H1 (cell line): ENCODE data around the gene FUT4. TPM values are rescaled to one million over a fixed set of nuclear protein-coding genes. Genes with fewer than 3 reads are reported as not detected.

Experiments used
- CTCF ChIA-PET: fragments of 300-600 bp; sonication (Branson Sonifier 250); formaldehyde crosslinking; loops from one replicate; lab custom pipeline; 2021; ENCODE audit not compliant: partially characterized antibody; lab: Charles Lee
- POLR2A ChIA-PET: fragments of 300-600 bp; sonication (Branson Sonifier 250); formaldehyde crosslinking; loops from one replicate; lab custom pipeline; 2021; ENCODE audit warnings: inconsistent platforms; ENCODE audit not compliant: partially characterized antibody; lab: Charles Lee
- DNase-seq, 2 experiments: peaks; one replicate each; pipeline versions ENCODE4 v3.0.0 to v3.0.0-alpha.2; 2010 to 2022; ENCODE audit warnings: low spot score in 2 of 2, low read depth in 1 of 2, mixed read lengths in 1 of 2
- FAIRE-seq: peaks from 2 replicates; lab custom pipeline; 2011; peaks lifted over from hg19 to GRCh38; lab: Jason Lieb, UNC
- H2AFZ ChIP-seq: 2 replicates; pipeline ENCODE4 v1.8.1; 2012; ENCODE audit warnings: low read length, inconsistent platforms
- H2AK5ac ChIP-seq: 2 replicates; pipeline ENCODE4 v1.6.1; 2013; ENCODE audit warnings: low read depth, low read length
- H2BK120ac ChIP-seq: replicated peaks from 2 replicates; pipeline ENCODE3; 2013; ENCODE audit warnings: low read depth, low read length, inconsistent platforms
- H2BK12ac ChIP-seq: 2 replicates; pipeline ENCODE4 v1.6.1; 2013; ENCODE audit warnings: low read depth, low read length
- H2BK15ac ChIP-seq: 2 replicates; pipeline ENCODE4 v1.6.1; 2013; ENCODE audit warnings: low read length
- H2BK20ac ChIP-seq: 2 replicates; pipeline ENCODE4 v1.6.1; 2013; ENCODE audit warnings: low read length
- H2BK5ac ChIP-seq: 2 replicates; pipeline ENCODE4 v1.6.1; 2013; ENCODE audit warnings: low read depth, low read length
- H3K14ac ChIP-seq: 2 replicates; pipeline ENCODE4 v1.6.1; 2013; ENCODE audit warnings: inconsistent platforms; ENCODE audit not compliant: insufficient read length
- H3K18ac ChIP-seq: 2 replicates; pipeline ENCODE4 v1.6.1; 2013; ENCODE audit warnings: low read length; ENCODE audit errors: extremely low read depth
- H3K23ac ChIP-seq: 2 replicates; pipeline ENCODE4 v1.6.1; 2013; ENCODE audit warnings: inconsistent platforms; ENCODE audit not compliant: insufficient read length
- H3K23me2 ChIP-seq: 2 replicates; pipeline ENCODE4 v1.6.1; 2013; ENCODE audit warnings: low read depth, low read length
- H3K27ac ChIP-seq: 2 replicates; pipeline ENCODE4 v1.6.1; 2011; ENCODE audit warnings: low read depth, low read length, inconsistent platforms
- H3K27me3 ChIP-seq, 4 experiments: replicated peaks in 1 of 4; 1 replicate in 1 of 4; 2 replicates in 3 of 4; pipeline versions ENCODE4 v1.6.1 to v1.8.1; 2011 to 2013; ENCODE audit warnings: low read length in 3 of 4, mild to moderate bottlenecking in 3 of 4, inconsistent platforms in 2 of 4, mixed read lengths in 2 of 4, moderate library complexity in 1 of 4; ENCODE audit not compliant: control insufficient read depth in 3 of 4, insufficient read depth in 3 of 4; ENCODE audit errors: extremely low read depth in 1 of 4
- H3K36me3 ChIP-seq, 4 experiments: 2 replicates each; pipeline versions ENCODE4 v1.6.1 to v1.8.1; 2011 to 2013; ENCODE audit warnings: mild to moderate bottlenecking in 4 of 4, low read length in 3 of 4, moderate library complexity in 2 of 4, control low read depth in 1 of 4, inconsistent platforms in 1 of 4; ENCODE audit not compliant: insufficient read depth in 4 of 4, control insufficient read depth in 2 of 4
- H3K4ac ChIP-seq: replicated peaks from 2 replicates; pipeline ENCODE3; 2013; ENCODE audit warnings: low read length, low read depth, mixed read lengths, inconsistent platforms; ENCODE audit not compliant: insufficient read length
- H3K4me1 ChIP-seq, 4 experiments: replicated peaks in 1 of 4; 1 replicate in 1 of 4; 2 replicates in 3 of 4; pipeline versions ENCODE4 v1.6.1 to v1.8.1; 2011 to 2013; ENCODE audit warnings: low read length in 3 of 4, inconsistent platforms in 2 of 4, mixed read lengths in 1 of 4; ENCODE audit not compliant: insufficient read depth in 4 of 4, control insufficient read depth in 3 of 4
- H3K4me2 ChIP-seq, 2 experiments: 2 replicates each; pipeline versions ENCODE4 v1.6.1 to v1.8.1; 2011 to 2013; ENCODE audit warnings: low read depth in 2 of 2, low read length in 2 of 2, control low read depth in 1 of 2, inconsistent platforms in 1 of 2, mild to moderate bottlenecking in 1 of 2; ENCODE audit not compliant: insufficient read depth in 1 of 2
- H3K4me3 ChIP-seq, 4 experiments: fragments of 200-600, 300-600 bp in 1 of 4; sonication (generic), shearing (Covaris generic), sonication (Bioruptor Twin) in 1 of 4; 2 replicates each; pipeline versions ENCODE4 v1.5.1 to v1.8.1; 2011 to 2016; ENCODE audit warnings: low read length in 4 of 4, low read depth in 3 of 4, control low read depth in 2 of 4, inconsistent platforms in 2 of 4, mild to moderate bottlenecking in 2 of 4, mixed read lengths in 1 of 4, moderate library complexity in 1 of 4; ENCODE audit not compliant: insufficient read depth in 2 of 4; ENCODE audit errors: extremely low read depth in 1 of 4
- H3K56ac ChIP-seq: replicated peaks from 2 replicates; pipeline ENCODE3; 2013; ENCODE audit warnings: low read depth, mild to moderate bottlenecking, mixed read lengths, low read length, inconsistent platforms; ENCODE audit not compliant: insufficient read length
- H3K79me1 ChIP-seq: 2 replicates; pipeline ENCODE4 v1.6.1; 2013; ENCODE audit warnings: low read depth, low read length, control low read depth
- H3K79me2 ChIP-seq, 2 experiments: 2 replicates each; pipeline versions ENCODE4 v1.6.1 to v1.8.1; 2012 to 2013; ENCODE audit warnings: low read length in 2 of 2, mild to moderate bottlenecking in 2 of 2, inconsistent platforms in 1 of 2; ENCODE audit not compliant: insufficient read depth in 2 of 2, control insufficient read depth in 1 of 2
- H3K9ac ChIP-seq, 4 experiments: replicated peaks in 1 of 4; 1 replicate in 1 of 4; 2 replicates in 3 of 4; pipeline versions ENCODE4 v1.6.1 to v1.8.1; 2011 to 2013; ENCODE audit warnings: low read depth in 3 of 4, low read length in 3 of 4, control low read depth in 2 of 4, mild to moderate bottlenecking in 2 of 4, moderate library complexity in 2 of 4, inconsistent platforms in 1 of 4; ENCODE audit errors: extremely low read depth in 1 of 4
- H3K9me3 ChIP-seq, 2 experiments: 2 replicates each; pipeline versions ENCODE4 v1.6.1 to v1.8.1; 2012 to 2013; ENCODE audit warnings: mild to moderate bottlenecking in 2 of 2, moderate library complexity in 2 of 2, control low read depth in 1 of 2, inconsistent platforms in 1 of 2, low read depth in 1 of 2, low read length in 1 of 2, mixed read lengths in 1 of 2; ENCODE audit not compliant: insufficient read depth in 2 of 2
- H4K20me1 ChIP-seq, 2 experiments: replicated peaks in 1 of 2; 2 replicates each; pipeline versions ENCODE3 to v1.8.1; 2011 to 2013; ENCODE audit warnings: inconsistent platforms in 2 of 2, low read length in 2 of 2, mild to moderate bottlenecking in 1 of 2; ENCODE audit not compliant: insufficient read depth in 2 of 2, control insufficient read depth in 1 of 2
- H4K5ac ChIP-seq: 2 replicates; pipeline ENCODE4 v1.6.1; 2013; ENCODE audit warnings: low read length, low read depth, mixed read lengths, inconsistent platforms; ENCODE audit not compliant: insufficient read length
- H4K8ac ChIP-seq: 2 replicates; pipeline ENCODE4 v1.8.0; 2013; ENCODE audit warnings: mild to moderate bottlenecking, moderate library complexity, low read length, inconsistent platforms; ENCODE audit not compliant: insufficient read depth; ENCODE audit errors: extremely low read depth
- H4K91ac ChIP-seq: replicated peaks from 2 replicates; pipeline ENCODE3; 2013; ENCODE audit warnings: low read length, mixed read lengths, inconsistent platforms; ENCODE audit not compliant: insufficient read length
- ATF3 ChIP-seq: IDR thresholded peaks from 2 replicates; pipeline ENCODE4 v1.6.1; 2011; ENCODE audit warnings: low read depth, mild to moderate bottlenecking, low read length; ENCODE audit not compliant: insufficient read depth
- BACH1 ChIP-seq: IDR thresholded peaks from 2 replicates; pipeline ENCODE4 v1.6.1; 2012; ENCODE audit warnings: low read length, improper control_type of control experiment
- BCL11A ChIP-seq, 2 experiments: IDR thresholded peaks; one replicate each; pipeline ENCODE4 v1.6.1; 2011; ENCODE audit warnings: low read depth in 2 of 2, low read length in 2 of 2, mild to moderate bottlenecking in 2 of 2
- CBX5 ChIP-seq: fragments of 300-800, 300-1000 bp; sonication (generic); IDR thresholded peaks from 2 replicates; pipeline ENCODE4 v1.7.1; 2016; ENCODE audit warnings: antibody characterized with exemption, low read length, low read depth
- EP300 ChIP-seq, 2 experiments: IDR thresholded peaks; 1 replicate in 1 of 2; 2 replicates in 1 of 2; pipeline ENCODE4 v1.6.1; 2011 to 2012; ENCODE audit warnings: low read depth in 2 of 2, low read length in 2 of 2, mild to moderate bottlenecking in 2 of 2, borderline replicate concordance in 1 of 2, inconsistent platforms in 1 of 2, moderate library complexity in 1 of 2
- GABPA ChIP-seq: IDR thresholded peaks from 2 replicates; pipeline ENCODE4 v1.6.1; 2011; ENCODE audit warnings: mild to moderate bottlenecking, low read length, moderate library complexity, borderline replicate concordance; ENCODE audit not compliant: insufficient read depth
- NANOG ChIP-seq: IDR thresholded peaks from 2 replicates; pipeline ENCODE4 v1.6.1; 2011; ENCODE audit warnings: low read length, low read depth, mild to moderate bottlenecking, inconsistent platforms; ENCODE audit not compliant: insufficient read depth, poor library complexity, severe bottlenecking
- SP4 ChIP-seq: IDR thresholded peaks from 2 replicates; pipeline ENCODE4 v1.6.1; 2012; ENCODE audit warnings: low read length, inconsistent platforms
- WGBS, 2 experiments: shearing (Covaris generic) in 1 of 2; methylation state at CpG; one replicate each; pipeline versions ENCODE4 v1.1.6 to v1.1.7; 2013 to 2015; ENCODE audit warnings: low lambda C conversion rate in 2 of 2, mixed read lengths in 2 of 2, inconsistent platforms in 1 of 2, low coverage in 1 of 2, missing lambda C conversion rate in 1 of 2; ENCODE audit not compliant: insufficient replicate concordance in 2 of 2, insufficient coverage in 1 of 2, insufficient read length in 1 of 2; ENCODE audit errors: extremely low coverage in 1 of 2, missing lambda C conversion rate in 1 of 2; 5-methylcytosine and 5-hydroxymethylcytosine counted together
- polyA plus RNA-seq, 7 experiments: library from polyadenylated mRNA; depleted of rRNA in 3 of 7; stranded (reverse) in 5 of 7; unstranded in 2 of 7; fragments of >200 nt in 5 of 7; fragments of 200-250 nt in 2 of 7; gene quantifications; 1 replicate in 5 of 7; 2 replicates in 1 of 7; 4 replicates in 1 of 7; pipeline versions ENCODE4 v1.2.1 to v1.2.3, GENCODE V29; 2011 to 2013; ENCODE audit warnings: missing spikeins in 2 of 7, mixed read lengths in 2 of 7
- total RNA-seq: library from RNA; stranded (reverse); fragmentation: NEBNext Ultra II Directional; extraction: Animal tissue kit (Norgen Biotek cat#: 25700); gene quantifications from 2 replicates; pipeline ENCODE4 v1.2.1, GENCODE V29; 2021

Gene FUT4
- total and polyA plus RNA-seq, 2 of the 8 experiments (the other 6 are each of a cell fraction or from before 2014, with no cell fraction given), result 2.6 to 8.0 TPM

GRCh38 chr11:94585399-94585798, 41.7 kb downstream of the FUT4 start:
- Histone ChIP-seq H2BK5ac (no peak overlapping the region), H3K79me1 (no peaks in the 10 kb centered on the region), H3K27me3 (no peaks in the 10 kb centered on the region; a peak in 2 of 7 replicates), H4K8ac (no peak overlapping the region), H4K20me1 (no peaks in the 10 kb centered on the region), H3K14ac (no peak overlapping the region), H3K23me2 (no peaks in the 10 kb centered on the region), H3K4me2 (no peak overlapping the region), H3K4me3 (no peak overlapping the region), H3K27ac (no peak overlapping the region), H3K9ac (no peak overlapping the region), H3K56ac (no peak overlapping the region), H3K18ac (no peak overlapping the region), H2AFZ (no peak overlapping the region), H3K79me2 (no peaks in the 10 kb centered on the region), H3K23ac (no peak overlapping the region), H3K4me1 (no peaks in the 10 kb centered on the region), H3K36me3 (no peaks in the 10 kb centered on the region), H4K91ac (no peak overlapping the region), H2BK20ac (no peak overlapping the region), H2AK5ac (no peak overlapping the region), H3K4ac (no peak overlapping the region), H2BK15ac (no peak overlapping the region), H4K5ac (no peak overlapping the region), H2BK120ac (no peak overlapping the region), H2BK12ac (no peak overlapping the region), H3K9me3 (no peaks in the 10 kb centered on the region)
- CTCF ChIA-PET, result interaction anchor here (1.0 kb wide), 1 partner anchor 8 kb away, joined by 3 read pairs; no protein-coding TSS in a partner anchor
- no peak for TF ChIP-seq CBX5
- no peak for TF ChIP-seq ATF3
- no peak for TF ChIP-seq NANOG
- no peak for TF ChIP-seq SP4
- no peak for TF ChIP-seq GABPA
- TF ChIP-seq BCL11A (IDR thresholded peaks at IDR 0.05; ENCODE audit: low read depth in 2 of 2, low read length in 2 of 2), result no peak
- TF ChIP-seq EP300 (IDR thresholded peaks at IDR 0.05; ENCODE audit: borderline replicate concordance in 1 of 2, low read depth in 2 of 2, low read length in 2 of 2), result no peak
- no peak for TF ChIP-seq BACH1
- no peak for FAIRE-seq
- POLR2A ChIA-PET, result no interaction called here
- DNase-seq, result no peak
- 92% methylated on average over 3 of the region's 3 CpGs; no CpG with 5 or more reads in 1 of the 2 experiments for WGBS, 2 experiments
